ENCODE results near the gene PLCG1.

PLCG1 gene

GRCh38 chr20:41202426-41202825, 65.1 kb downstream of the PLCG1 start (continued):
- TF ChIP-seq TSHZ2 (CRISPR knock-in tag; IDR thresholded peaks at IDR 0.05) (no peak), GLIS3 (CRISPR knock-in tag; IDR thresholded peaks at IDR 0.05) (no peak), ZNF8 (CRISPR knock-in tag; IDR thresholded peaks at IDR 0.05) (no peak), ESRRG (CRISPR knock-in tag; IDR thresholded peaks at IDR 0.05) (no peak), ARNTL (CRISPR knock-in tag; IDR thresholded peaks at IDR 0.05; ENCODE audit: borderline replicate concordance, low read depth) (no peak), TOX (CRISPR knock-in tag; IDR thresholded peaks at IDR 0.05; ENCODE audit: borderline replicate concordance) (no peak)

- no peak for ATAC-seq
- TF ChIP-seq ZFP30 (CRISPR knock-in tag; IDR thresholded peaks at IDR 0.05): no peak
- TF ChIP-seq BACH2 (CRISPR knock-in tag; IDR thresholded peaks at IDR 0.05; ENCODE audit: borderline replicate concordance): no peak
These were observed 66.3 kb downstream of the PLCG1 start for GRCh38 chr20:41203660-41204059.

GRCh38 chr20:41204304-41205265, 67.2 kb downstream of the PLCG1 start:
- no peak for TF ChIP-seq ZC3H10 (CRISPR knock-in tag; IDR thresholded peaks at IDR 0.05)
- TF ChIP-seq TSHZ2 (CRISPR knock-in tag; IDR thresholded peaks at IDR 0.05): no peak
- no peak for TF ChIP-seq ZFP30 (CRISPR knock-in tag; IDR thresholded peaks at IDR 0.05)
- no peak for TF ChIP-seq GLIS3 (CRISPR knock-in tag; IDR thresholded peaks at IDR 0.05)
- TF ChIP-seq, protein P1, sequence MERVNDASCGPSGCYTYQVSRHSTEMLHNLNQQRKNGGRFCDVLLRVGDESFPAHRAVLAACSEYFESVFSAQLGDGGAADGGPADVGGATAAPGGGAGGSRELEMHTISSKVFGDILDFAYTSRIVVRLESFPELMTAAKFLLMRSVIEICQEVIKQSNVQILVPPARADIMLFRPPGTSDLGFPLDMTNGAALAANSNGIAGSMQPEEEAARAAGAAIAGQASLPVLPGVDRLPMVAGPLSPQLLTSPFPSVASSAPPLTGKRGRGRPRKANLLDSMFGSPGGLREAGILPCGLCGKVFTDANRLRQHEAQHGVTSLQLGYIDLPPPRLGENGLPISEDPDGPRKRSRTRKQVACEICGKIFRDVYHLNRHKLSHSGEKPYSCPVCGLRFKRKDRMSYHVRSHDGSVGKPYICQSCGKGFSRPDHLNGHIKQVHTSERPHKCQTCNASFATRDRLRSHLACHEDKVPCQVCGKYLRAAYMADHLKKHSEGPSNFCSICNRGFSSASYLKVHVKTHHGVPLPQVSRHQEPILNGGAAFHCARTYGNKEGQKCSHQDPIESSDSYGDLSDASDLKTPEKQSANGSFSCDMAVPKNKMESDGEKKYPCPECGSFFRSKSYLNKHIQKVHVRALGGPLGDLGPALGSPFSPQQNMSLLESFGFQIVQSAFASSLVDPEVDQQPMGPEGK (CRISPR knock-in tag; IDR thresholded peaks at IDR 0.05; ENCODE audit: borderline replicate concordance): no peak
- TF ChIP-seq, protein P2, sequence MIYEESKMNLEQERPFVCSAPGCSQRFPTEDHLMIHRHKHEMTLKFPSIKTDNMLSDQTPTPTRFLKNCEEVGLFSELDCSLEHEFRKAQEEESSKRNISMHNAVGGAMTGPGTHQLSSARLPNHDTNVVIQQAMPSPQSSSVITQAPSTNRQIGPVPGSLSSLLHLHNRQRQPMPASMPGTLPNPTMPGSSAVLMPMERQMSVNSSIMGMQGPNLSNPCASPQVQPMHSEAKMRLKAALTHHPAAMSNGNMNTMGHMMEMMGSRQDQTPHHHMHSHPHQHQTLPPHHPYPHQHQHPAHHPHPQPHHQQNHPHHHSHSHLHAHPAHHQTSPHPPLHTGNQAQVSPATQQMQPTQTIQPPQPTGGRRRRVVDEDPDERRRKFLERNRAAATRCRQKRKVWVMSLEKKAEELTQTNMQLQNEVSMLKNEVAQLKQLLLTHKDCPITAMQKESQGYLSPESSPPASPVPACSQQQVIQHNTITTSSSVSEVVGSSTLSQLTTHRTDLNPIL (CRISPR knock-in tag; IDR thresholded peaks at IDR 0.05; ENCODE audit: low read depth): no peak
- no peak for TF ChIP-seq ARNTL (CRISPR knock-in tag; IDR thresholded peaks at IDR 0.05; ENCODE audit: borderline replicate concordance, low read depth)
- no peak for TF ChIP-seq CSRNP3 (CRISPR knock-in tag; IDR thresholded peaks at IDR 0.05)
- no peak for TF ChIP-seq CSDC2 (CRISPR knock-in tag; IDR thresholded peaks at IDR 0.05)
- no peak for TF ChIP-seq ISL1 (CRISPR knock-in tag; IDR thresholded peaks at IDR 0.05)
- no peak for TF ChIP-seq PPARA (CRISPR knock-in tag; IDR thresholded peaks at IDR 0.05; ENCODE audit: borderline replicate concordance)
- no peak for TF ChIP-seq ZNF565 (CRISPR knock-in tag; conservative IDR thresholded peaks at IDR 0.05; ENCODE audit: low read depth)
- no peak for TF ChIP-seq ESRRG (CRISPR knock-in tag; IDR thresholded peaks at IDR 0.05)
- TF ChIP-seq ZNF70 (CRISPR knock-in tag; IDR thresholded peaks at IDR 0.05): no peak
- no peak for ATAC-seq

All from SK-N-SH treated with all-trans-retinoic acid at 6 μM for 48 hours (cell line).